ENCODE results near the gene LIMA1.
"Not testable (repeated sequence)": the region's sequence is repeated elsewhere in the genome, so short reads cannot be mapped to it uniquely, and the experiment has no call there.

LIMA1 gene

GRCh38 chr12:50246873-50247612, 36.3 kb downstream of the LIMA1 start:
- peak; percentile 98 for DNase-seq

- DNase-seq: no peak
These were observed 37.0 kb downstream of the LIMA1 start for GRCh38 chr12:50246197-50246865.

GRCh38 chr12:50243507-50243906, 39.8 kb downstream of the LIMA1 start:
- no peak for DNase-seq

GRCh38 chr12:50242751-50243191, 40.5 kb downstream of the LIMA1 start:
- peak; percentile 70 for DNase-seq

GRCh38 chr12:50241178-50241577, 42.1 kb downstream of the LIMA1 start:
- DNase-seq: peak; percentile 53

GRCh38 chr12:50240792-50241114, 42.6 kb downstream of the LIMA1 start:
- DNase-seq: no peak

GRCh38 chr12:50240096-50240791, 43.1 kb downstream of the LIMA1 start:
- no peak for DNase-seq

GRCh38 chr12:50239355-50239891, 43.9 kb downstream of the LIMA1 start:
- DNase-seq: no peak

- DNase-seq: peak; percentile 30
These were observed 49.0 kb downstream of the LIMA1 start for GRCh38 chr12:50234347-50234746.

- no peak for DNase-seq
These were observed 50.5 kb downstream of the LIMA1 start for GRCh38 chr12:50232771-50233209.

- DNase-seq: no peak
These were observed 51.1 kb downstream of the LIMA1 start for GRCh38 chr12:50232206-50232605.

GRCh38 chr12:50231346-50231745, 52.0 kb downstream of the LIMA1 start:
- no peak for DNase-seq

GRCh38 chr12:50230217-50230616, 53.1 kb downstream of the LIMA1 start:
- DNase-seq: no peak

- DNase-seq: no peak
These were observed 59.2 kb downstream of the LIMA1 start for GRCh38 chr12:50224026-50224692.

GRCh38 chr12:50222275-50222783, 61.0 kb downstream of the LIMA1 start:
- DNase-seq: peak; percentile 92

- DNase-seq: peak; percentile 88
These were observed 61.9 kb downstream of the LIMA1 start for GRCh38 chr12:50221228-50222008.

- DNase-seq: peak; percentile 65
These were observed 62.8 kb downstream of the LIMA1 start for GRCh38 chr12:50220363-50220995.

GRCh38 chr12:50219544-50219943, 63.8 kb downstream of the LIMA1 start:
- no peak for DNase-seq

- not testable (repeated sequence) for DNase-seq
These were observed 64.3 kb downstream of the LIMA1 start for GRCh38 chr12:50219001-50219400.

GRCh38 chr12:50218386-50218785, 64.9 kb downstream of the LIMA1 start:
- DNase-seq: peak; percentile 67

- DNase-seq: no peak
These were observed 66.1 kb downstream of the LIMA1 start for GRCh38 chr12:50217202-50217601.

Data from HCEC 1CT (cell line).